ENCODE measurements around the gene DEFB114. TPM values are rescaled to one million over a fixed set of nuclear protein-coding genes. Genes with fewer than 3 reads are reported as not detected.

DEFB114 gene
- total and polyA plus RNA-seq, 11 donors = not detected

GRCh38 chr6:49934770-49935169 is 29.2 kb downstream of the DEFB114 start:
- H3K4me1 ChIP-seq = no peaks in the 10 kb centered on the region
- H3K36me3 ChIP-seq = no peaks in the 10 kb centered on the region
- H3K27ac ChIP-seq = no peak overlapping the region
- no peak for TF ChIP-seq CTCF (IDR thresholded peaks at IDR 0.05)
- TF ChIP-seq POLR2A (IDR thresholded peaks at IDR 0.05) = no peak
- peaks cover 0 to 4% (median 0%) of the 10 kb centered on the region in 9 donors for H3K27me3 ChIP-seq
- DNase-seq (no peak), ATAC-seq (no peak)
- WGBS, 4 donors = 35 to 67% (median 47%) methylated on average over 1 of the region's 1 CpG
- H3K4me3 ChIP-seq = no peak overlapping the region
- intact Hi-C loops (cut with DNase I) = no loop called here
- no peaks in the 10 kb centered on the region for H3K9me3 ChIP-seq

- 91 to 93% (median 93%) methylated on average over 14 to 21 of the region's 21 CpGs for WGBS, 4 donors
- ATAC-seq = no peak
Measured at GRCh38 chr6:49933526-49933925, 30.4 kb downstream of the DEFB114 start.

GRCh38 chr6:49929340-49929739 is 34.6 kb downstream of the DEFB114 start:
- no peak for ATAC-seq
- DNase-seq = no peak
- Histone ChIP-seq H3K36me3 (no peaks in the 10 kb centered on the region), H3K4me1 (no peaks in the 10 kb centered on the region), H3K4me3 (no peak overlapping the region), H3K27ac (no peak overlapping the region), H3K27me3 (peaks cover 0 to 4% (median 0%) of the 10 kb centered on the region in 9 donors), H3K9me3 (no peaks in the 10 kb centered on the region)
- intact Hi-C loops (cut with DNase I) = no loop called here
- TF ChIP-seq CTCF (IDR thresholded peaks at IDR 0.05) = no peak
- no peak for TF ChIP-seq POLR2A (IDR thresholded peaks at IDR 0.05)

More at GRCh38 chr6:49933526-49933925, 30.4 kb downstream of the DEFB114 start:
- H3K27ac ChIP-seq = no peak overlapping the region
- no peak for TF ChIP-seq POLR2A (IDR thresholded peaks at IDR 0.05)
- no peak for TF ChIP-seq CTCF (IDR thresholded peaks at IDR 0.05)
- intact Hi-C loops (cut with DNase I) = no loop called here
- peaks cover 0 to 4% (median 0%) of the 10 kb centered on the region in 9 donors for H3K27me3 ChIP-seq
- DNase-seq = peak in 1 of 5 donors; percentile 48
- no peaks in the 10 kb centered on the region for H3K36me3 ChIP-seq
- H3K9me3 ChIP-seq = no peaks in the 10 kb centered on the region
- H3K4me3 ChIP-seq = no peak overlapping the region
- no peaks in the 10 kb centered on the region for H3K4me1 ChIP-seq

- no peak overlapping the region for H3K4me3 ChIP-seq
- WGBS, 4 donors = 51 to 58% (median 54%) methylated on average over 3 of the region's 3 CpGs
- intact Hi-C loops (cut with DNase I) = no loop called here
Measured at GRCh38 chr6:49923826-49924225, 40.1 kb downstream of the DEFB114 start.

More at GRCh38 chr6:49923826-49924225, 40.1 kb downstream of the DEFB114 start:
- Histone ChIP-seq H3K27ac (no peak overlapping the region), H3K36me3 (no peaks in the 10 kb centered on the region), H3K4me1 (no peaks in the 10 kb centered on the region), H3K9me3 (no peaks in the 10 kb centered on the region), H3K27me3 (no peaks in the 10 kb centered on the region)
- DNase-seq (no peak), ATAC-seq (no peak)
- TF ChIP-seq CTCF (IDR thresholded peaks at IDR 0.05) (no peak), POLR2A (IDR thresholded peaks at IDR 0.05) (no peak)
